ENCODE data around the gene EHD4. TPM values are rescaled to one million over a fixed set of nuclear protein-coding genes. Genes with fewer than 3 reads are reported as not detected.

The EHD4 gene
- total RNA-seq, 4 donors from 2014 or later: 30.5 to 88.6 (median 37.8) TPM

DNA sequence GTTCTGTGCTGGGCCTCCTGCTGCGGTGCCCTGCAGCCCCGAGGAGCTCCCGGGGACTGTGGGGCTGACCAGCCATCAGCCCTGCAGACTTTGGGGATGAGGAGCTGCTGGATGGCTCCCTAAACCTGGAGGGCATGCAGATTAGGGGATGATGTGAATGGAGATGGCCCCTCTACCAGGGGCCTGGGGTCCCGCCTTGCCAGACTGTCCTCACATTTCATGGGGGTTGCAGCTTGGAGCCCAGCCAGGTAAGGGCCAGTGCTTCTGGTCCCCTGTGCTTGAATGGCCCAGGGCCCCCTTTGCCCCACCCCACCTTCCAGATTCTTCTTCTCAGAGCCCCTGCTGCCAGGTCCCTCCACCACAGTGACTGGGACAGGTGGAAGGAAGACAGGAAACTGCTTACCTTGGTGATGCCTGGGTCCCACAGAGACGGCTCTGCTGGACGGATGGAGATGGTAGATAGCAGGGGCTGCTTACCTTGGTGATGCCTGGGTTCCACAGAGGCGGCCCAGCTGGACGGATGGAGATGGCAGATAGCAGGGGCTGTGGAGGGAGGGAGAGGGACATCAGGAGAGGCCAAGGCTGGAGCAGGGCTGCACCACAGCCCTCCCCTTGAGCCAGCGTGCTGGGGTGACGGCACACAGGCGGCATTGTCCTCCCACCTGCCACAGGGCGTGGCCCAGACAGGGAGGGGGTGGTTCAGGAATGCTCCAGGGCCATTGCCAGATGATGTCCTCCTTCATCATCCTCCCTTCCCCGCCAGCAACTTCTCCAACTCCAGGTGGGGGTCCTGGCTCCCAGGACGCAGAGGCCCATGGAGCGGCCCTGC, 78.7 kb downstream of the EHD4 start, which contains the start of gene SPTBN5:
Gene SPTBN5 (minus strand): TSS at position 632 of the 829 bp plus-strand sequence. CDS start 556 bp downstream, at position 76.
- ATAC-seq (ENCODE audit: low FRiP score) (no peak), DNase-seq (ENCODE audit: low spot score) (no peak)

DNA sequence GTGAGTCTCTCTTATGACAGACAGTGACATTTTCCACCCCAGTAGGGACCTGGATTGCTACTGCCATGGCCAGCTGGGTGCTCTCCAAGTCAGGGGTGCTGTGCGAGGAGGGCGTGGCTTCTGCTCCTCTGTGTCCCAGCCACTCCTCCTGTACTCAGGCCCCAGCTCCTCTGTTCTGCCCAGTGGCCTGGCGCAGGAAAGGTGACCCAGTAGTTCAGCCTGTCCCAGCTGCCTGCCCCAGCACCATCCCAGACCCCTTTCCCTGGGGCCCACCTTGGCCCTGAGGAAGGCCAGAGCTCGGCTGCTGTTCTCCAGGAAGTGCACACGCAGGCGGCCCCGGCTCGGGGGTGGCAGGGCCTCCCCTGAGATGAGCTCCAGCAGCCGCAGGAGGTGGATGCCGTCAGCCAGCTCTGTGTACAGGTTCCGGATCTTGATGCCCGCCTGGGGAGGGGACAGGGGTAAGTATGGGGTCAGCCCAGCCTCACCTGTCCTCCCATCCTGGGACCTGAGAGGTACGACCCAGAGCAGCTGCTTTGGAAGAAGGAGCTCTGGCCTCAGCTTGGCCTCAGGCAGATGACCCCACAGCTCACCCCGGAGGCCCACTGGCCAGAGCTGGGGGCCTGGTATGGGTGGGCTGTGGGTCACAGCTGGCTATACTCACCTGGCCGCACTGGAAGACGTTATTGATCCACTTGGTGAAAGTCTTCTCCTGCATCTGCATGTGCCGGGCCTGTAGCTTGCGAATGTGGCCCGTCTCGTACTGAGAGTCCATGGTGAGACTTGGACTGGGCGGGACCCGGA, 79.5 kb downstream of the EHD4 start:
- no peak for ATAC-seq (ENCODE audit: low FRiP score)

More for the DNA sequence above, 78.7 kb downstream of the EHD4 start, which contains the start of gene SPTBN5:
- TF ChIP-seq, protein P1, sequence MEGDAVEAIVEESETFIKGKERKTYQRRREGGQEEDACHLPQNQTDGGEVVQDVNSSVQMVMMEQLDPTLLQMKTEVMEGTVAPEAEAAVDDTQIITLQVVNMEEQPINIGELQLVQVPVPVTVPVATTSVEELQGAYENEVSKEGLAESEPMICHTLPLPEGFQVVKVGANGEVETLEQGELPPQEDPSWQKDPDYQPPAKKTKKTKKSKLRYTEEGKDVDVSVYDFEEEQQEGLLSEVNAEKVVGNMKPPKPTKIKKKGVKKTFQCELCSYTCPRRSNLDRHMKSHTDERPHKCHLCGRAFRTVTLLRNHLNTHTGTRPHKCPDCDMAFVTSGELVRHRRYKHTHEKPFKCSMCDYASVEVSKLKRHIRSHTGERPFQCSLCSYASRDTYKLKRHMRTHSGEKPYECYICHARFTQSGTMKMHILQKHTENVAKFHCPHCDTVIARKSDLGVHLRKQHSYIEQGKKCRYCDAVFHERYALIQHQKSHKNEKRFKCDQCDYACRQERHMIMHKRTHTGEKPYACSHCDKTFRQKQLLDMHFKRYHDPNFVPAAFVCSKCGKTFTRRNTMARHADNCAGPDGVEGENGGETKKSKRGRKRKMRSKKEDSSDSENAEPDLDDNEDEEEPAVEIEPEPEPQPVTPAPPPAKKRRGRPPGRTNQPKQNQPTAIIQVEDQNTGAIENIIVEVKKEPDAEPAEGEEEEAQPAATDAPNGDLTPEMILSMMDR (IDR thresholded peaks at IDR 0.05): no peak

GRCh38 chr15:41891946-41892345, 80.4 kb downstream of the EHD4 start:
- ATAC-seq (ENCODE audit: low FRiP score): no peak
- TF ChIP-seq, protein P1 (IDR thresholded peaks at IDR 0.05): no peak
- no peak for DNase-seq (ENCODE audit: low spot score)

More for the DNA sequence above, 79.5 kb downstream of the EHD4 start:
- TF ChIP-seq, protein P1 (IDR thresholded peaks at IDR 0.05): no peak
- DNase-seq (ENCODE audit: low spot score): no peak

DNA sequence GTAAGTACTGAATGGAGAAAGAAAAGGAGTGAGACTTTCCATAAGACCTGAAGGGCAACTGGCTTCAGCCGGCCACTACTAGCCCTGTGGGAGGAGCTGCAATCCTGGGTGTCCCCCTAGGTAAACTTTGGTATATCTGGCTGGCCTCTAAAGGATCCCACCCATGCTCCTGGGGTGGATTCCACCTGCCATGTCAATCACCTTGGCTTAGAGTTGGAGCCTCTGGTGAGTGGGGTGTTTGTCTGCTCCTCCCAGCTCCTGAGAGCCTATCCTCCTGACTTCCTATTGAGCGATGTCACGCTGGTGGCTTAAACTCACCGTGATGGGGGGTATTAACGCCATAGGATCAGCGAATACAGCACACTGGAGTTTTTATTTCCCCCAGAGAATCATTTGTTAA, 81.1 kb downstream of the EHD4 start:
- DNase-seq (ENCODE audit: low spot score): no peak
- TF ChIP-seq, protein P1 (IDR thresholded peaks at IDR 0.05): no peak
- no peak for ATAC-seq (ENCODE audit: low FRiP score)

- no peak for ATAC-seq (ENCODE audit: low FRiP score)
- TF ChIP-seq, protein P1 (IDR thresholded peaks at IDR 0.05): no peak
- no peak for DNase-seq (ENCODE audit: low spot score)
These were observed 82.2 kb downstream of the EHD4 start for GRCh38 chr15:41890050-41890690.

DNA sequence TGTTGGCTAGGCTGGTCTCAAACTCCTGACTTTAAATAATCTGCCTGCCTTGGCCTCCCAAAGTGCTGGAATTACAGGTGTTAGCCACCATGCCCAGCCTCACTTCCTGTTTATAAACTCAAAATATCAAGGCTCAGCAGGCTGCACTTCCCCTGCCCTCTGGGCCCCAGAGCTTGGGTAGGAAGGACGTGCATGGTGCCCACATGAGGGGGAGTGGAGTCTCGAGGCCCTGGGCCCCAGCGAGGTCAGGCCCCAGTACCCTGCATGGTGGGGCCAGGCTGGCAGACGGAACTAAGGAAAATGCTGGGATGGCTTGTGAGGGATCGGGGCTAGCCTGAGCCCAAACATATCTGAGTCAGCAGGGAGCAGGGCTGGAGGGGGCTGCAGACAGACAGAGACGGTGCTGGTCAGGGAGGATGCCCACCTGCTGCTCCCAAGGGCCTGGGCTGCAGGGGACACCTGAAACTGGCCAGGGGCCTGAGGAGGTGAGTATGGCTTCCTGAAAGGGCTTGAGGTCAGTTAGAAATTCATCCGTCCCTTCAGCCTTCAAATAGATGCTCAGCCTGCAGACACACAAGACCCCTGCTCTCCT, 83.6 kb downstream of the EHD4 start:
- DNase-seq (ENCODE audit: low spot score) (no peak), ATAC-seq (ENCODE audit: low FRiP score) (no peak)
- TF ChIP-seq, protein P1 (IDR thresholded peaks at IDR 0.05): no peak
